Tibial artery (tissue), 4 donors: Measurements from ENCODE around the gene ZNF343.

ENCODE experiments used
- DNase-seq, 2 donors: peaks; one replicate each; pipeline ENCODE4 v3.0.0-alpha.2; 2019
- H3K27ac ChIP-seq, 2 donors: fragments of 200-600 bp; sonication (generic) in 1 of 2; 1 replicate in 1 of 2; 2 replicates in 1 of 2; pipeline ENCODE4 v1.5.1; 2018 to 2019; ENCODE audit warnings: mild to moderate bottlenecking in 1 of 2
- H3K27me3 ChIP-seq, 2 donors: fragments of 200-600 bp; sonication (generic) in 1 of 2; one replicate each; pipeline versions ENCODE4 v1.5.1 to v1.6.0; 2016 to 2019
- H3K36me3 ChIP-seq, 3 donors: fragments of 200-600 bp; sonication (generic) in 2 of 3; one replicate each; pipeline ENCODE4 v1.5.1; 2016 to 2019; ENCODE audit warnings: mild to moderate bottlenecking in 2 of 3
- H3K4me1 ChIP-seq, 4 donors: fragments of 200-600 bp; sonication (generic) in 2 of 4; 1 replicate in 3 of 4; 2 replicates in 1 of 4; pipeline ENCODE4 v1.5.1; 2016 to 2019
- H3K4me3 ChIP-seq, 2 donors: fragments of 200-600 bp; sonication (generic) in 1 of 2; 1 replicate in 1 of 2; 2 replicates in 1 of 2; pipeline ENCODE4 v1.5.1; 2018 to 2019; ENCODE audit warnings: mild to moderate bottlenecking in 2 of 2
- H3K9me3 ChIP-seq, 3 donors: fragments of 200-600 bp; sonication (generic) in 1 of 3; one replicate each; pipeline ENCODE4 v1.5.1; 2016 to 2019
- intact Hi-C: fragments of 100-400 bp; cut with DNase I; formaldehyde crosslinking; loops from one replicate; pipeline ENCODE4 v1.15.0; 2023; ENCODE audit warnings: low total_unique reads
- TF ChIP-seq, protein P1 (sequence below), 2 experiments: fragments of 200-600 bp in 1 of 2; fragments of 450-650 bp in 1 of 2; IDR thresholded peaks; one replicate each; pipeline ENCODE4 v1.5.1; 2017 to 2019; ENCODE audit warnings: antibody characterized with exemption in 2 of 2, mild to moderate bottlenecking in 1 of 2, moderate library complexity in 1 of 2

ZNF343 gene

GRCh38 chr20:2451939-2452732 lies 56.6 kb downstream of the ZNF343 start:
- TF ChIP-seq, protein P1, sequence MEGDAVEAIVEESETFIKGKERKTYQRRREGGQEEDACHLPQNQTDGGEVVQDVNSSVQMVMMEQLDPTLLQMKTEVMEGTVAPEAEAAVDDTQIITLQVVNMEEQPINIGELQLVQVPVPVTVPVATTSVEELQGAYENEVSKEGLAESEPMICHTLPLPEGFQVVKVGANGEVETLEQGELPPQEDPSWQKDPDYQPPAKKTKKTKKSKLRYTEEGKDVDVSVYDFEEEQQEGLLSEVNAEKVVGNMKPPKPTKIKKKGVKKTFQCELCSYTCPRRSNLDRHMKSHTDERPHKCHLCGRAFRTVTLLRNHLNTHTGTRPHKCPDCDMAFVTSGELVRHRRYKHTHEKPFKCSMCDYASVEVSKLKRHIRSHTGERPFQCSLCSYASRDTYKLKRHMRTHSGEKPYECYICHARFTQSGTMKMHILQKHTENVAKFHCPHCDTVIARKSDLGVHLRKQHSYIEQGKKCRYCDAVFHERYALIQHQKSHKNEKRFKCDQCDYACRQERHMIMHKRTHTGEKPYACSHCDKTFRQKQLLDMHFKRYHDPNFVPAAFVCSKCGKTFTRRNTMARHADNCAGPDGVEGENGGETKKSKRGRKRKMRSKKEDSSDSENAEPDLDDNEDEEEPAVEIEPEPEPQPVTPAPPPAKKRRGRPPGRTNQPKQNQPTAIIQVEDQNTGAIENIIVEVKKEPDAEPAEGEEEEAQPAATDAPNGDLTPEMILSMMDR (IDR thresholded peaks at IDR 0.05): peak; percentile 58 to 80
- intact Hi-C loops: no loop called here
- Histone ChIP-seq H3K4me3 (no peak overlapping the region), H3K9me3 (no peaks in the 10 kb centered on the region), H3K4me1 (peaks cover 0 to 13% (median 2%) of the 10 kb centered on the region in 4 donors), H3K27me3 (no peaks in the 10 kb centered on the region), H3K27ac (no peak overlapping the region), H3K36me3 (no peaks in the 10 kb centered on the region)
- DNase-seq: peak in 1 of 2 donors; percentile 80

GRCh38 chr20:2451422-2451821 lies 57.3 kb downstream of the ZNF343 start:
- intact Hi-C loops: no loop called here
- no peak overlapping the region for H3K27ac ChIP-seq
- H3K4me3 ChIP-seq: no peak overlapping the region
- TF ChIP-seq, protein P1 (IDR thresholded peaks at IDR 0.05): no peak
- no peaks in the 10 kb centered on the region for H3K36me3 ChIP-seq
- H3K27me3 ChIP-seq: no peaks in the 10 kb centered on the region
- H3K4me1 ChIP-seq: peaks cover 0 to 11% (median 2%) of the 10 kb centered on the region in 4 donors
- no peak for DNase-seq
- no peaks in the 10 kb centered on the region for H3K9me3 ChIP-seq

DNA sequence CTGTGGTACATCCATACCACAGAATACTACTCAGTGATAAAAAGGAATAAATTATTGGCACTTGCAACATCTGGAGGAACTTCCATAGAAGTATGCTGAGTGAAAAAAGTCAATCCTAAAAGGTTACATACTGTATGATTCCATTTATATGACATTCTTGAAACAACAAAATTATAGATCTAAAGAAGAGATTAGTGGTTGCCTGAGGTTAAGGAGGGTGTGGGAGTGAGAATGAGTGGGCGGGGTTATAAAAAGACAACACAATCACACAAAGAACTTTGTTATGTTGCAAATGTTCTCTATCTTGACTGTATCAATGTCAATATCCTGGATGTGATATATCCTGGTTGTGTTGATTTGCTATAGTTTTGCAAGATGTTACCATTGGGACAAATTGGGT lies 59.3 kb downstream of the ZNF343 start:
- no peaks in the 10 kb centered on the region for H3K36me3 ChIP-seq
- no peak for DNase-seq
- H3K4me1 ChIP-seq: peaks cover 0 to 3% (median 0%) of the 10 kb centered on the region in 4 donors
- intact Hi-C loops: no loop called here
- H3K4me3 ChIP-seq: no peak overlapping the region
- TF ChIP-seq, protein P1 (IDR thresholded peaks at IDR 0.05): no peak
- H3K27ac ChIP-seq: no peak overlapping the region
- no peaks in the 10 kb centered on the region for H3K27me3 ChIP-seq
- H3K9me3 ChIP-seq: no peaks in the 10 kb centered on the region

DNA sequence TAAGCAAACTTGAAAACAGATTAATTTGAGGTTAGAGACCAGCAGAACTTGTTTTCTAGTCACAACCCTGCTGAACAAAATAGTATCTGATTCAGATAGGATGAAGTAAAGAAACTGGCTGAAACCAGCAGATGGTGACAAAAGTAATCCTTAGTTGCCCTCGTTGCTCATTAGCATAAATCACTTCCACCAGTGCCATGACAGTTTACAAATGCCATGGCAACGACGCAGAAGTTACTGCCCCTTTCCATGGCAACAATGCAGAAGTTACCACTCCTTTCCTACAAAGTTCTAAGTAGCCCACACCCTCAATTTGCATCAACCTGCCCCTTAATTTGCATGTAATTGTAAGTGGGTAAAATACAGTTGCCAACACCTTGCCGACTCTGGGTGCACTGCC lies 61.9 kb downstream of the ZNF343 start:
- TF ChIP-seq, protein P1 (IDR thresholded peaks at IDR 0.05): no peak
- no peaks in the 10 kb centered on the region for H3K27me3 ChIP-seq
- no peak overlapping the region for H3K27ac ChIP-seq
- DNase-seq: no peak
- H3K4me1 ChIP-seq: no peaks in the 10 kb centered on the region
- H3K4me3 ChIP-seq: no peak overlapping the region
- intact Hi-C loops: no loop called here
- H3K36me3 ChIP-seq: no peaks in the 10 kb centered on the region
- no peaks in the 10 kb centered on the region for H3K9me3 ChIP-seq
